Prostate gland (tissue), 2 donors: ENCODE data around the gene PIGM.

Experiments
- CTCF ChIP-seq, 4 experiments: fragments of 200-600 bp in 2 of 4; fragments of 450-650 bp in 2 of 4; sonication (generic) in 2 of 4; IDR thresholded peaks; 1 replicate in 3 of 4; 2 replicates in 1 of 4; pipeline ENCODE4 v1.5.1; 2016 to 2019; ENCODE audit warnings: antibody characterized with exemption in 4 of 4, mild to moderate bottlenecking in 2 of 4, moderate library complexity in 2 of 4
- POLR2A ChIP-seq: fragments of 450-650 bp; IDR thresholded peaks from one replicate; pipeline ENCODE4 v1.6.1; 2016; ENCODE audit warnings: antibody characterized with exemption, mild to moderate bottlenecking
- POLR2AphosphoS5 ChIP-seq: sonication (generic); formaldehyde crosslinking; IDR thresholded peaks from one replicate; pipeline ENCODE4 v1.6.1; 2017; ENCODE audit warnings: antibody characterized with exemption

DNA sequence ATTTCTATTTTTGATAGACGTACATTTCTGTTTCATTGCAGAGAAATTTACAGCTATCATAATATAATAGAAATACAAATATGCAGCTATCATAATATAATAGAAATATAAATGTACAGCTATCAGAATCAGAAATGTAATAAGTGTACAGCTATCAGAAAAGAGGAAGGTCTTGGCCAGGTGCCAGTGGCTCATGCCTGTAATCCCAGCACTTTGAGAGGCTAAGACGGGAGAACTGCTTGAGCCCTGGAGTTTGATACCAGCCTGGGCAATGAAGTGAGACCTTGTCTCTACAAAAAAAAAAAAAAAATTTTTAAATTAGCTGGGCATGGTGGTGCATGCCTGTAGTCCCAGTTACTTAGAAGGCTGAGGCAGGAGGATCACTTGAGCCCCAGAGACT, 37.9 kb downstream of the PIGM start:
- TF ChIP-seq CTCF (IDR thresholded peaks at IDR 0.05) (no peak), POLR2A (no peak), POLR2AphosphoS5 (no peak)
